ENCODE measurements around the gene FGD2.

The FGD2 gene

GRCh38 chr6:37005061-37005810 lies at the start of gene FGD2:
Gene FGD2, plus strand, starts transcription at chr6:37005655. Its CDS starts 163 bp downstream, at chr6:37005818.
- no peak for DNase-seq

- DNase-seq, result no peak
These were observed 49.6 kb upstream of the FGD2 start for GRCh38 chr6:36955671-36956445.

GRCh38 chr6:36956446-36956820 lies 49.0 kb upstream of the FGD2 start:
- DNase-seq, result no peak

GRCh38 chr6:36957773-36958271 lies 47.6 kb upstream of the FGD2 start:
- no peak for DNase-seq

GRCh38 chr6:36958775-36959554 lies 46.5 kb upstream of the FGD2 start:
- no peak for DNase-seq

GRCh38 chr6:36959555-36960250 lies 45.8 kb upstream of the FGD2 start:
- DNase-seq, result no peak

- no peak for DNase-seq
These were observed 43.7 kb upstream of the FGD2 start for GRCh38 chr6:36961441-36962435.

- DNase-seq, result no peak
These were observed 42.6 kb upstream of the FGD2 start for GRCh38 chr6:36962874-36963273.

GRCh38 chr6:36963451-36964290 lies 41.8 kb upstream of the FGD2 start:
- DNase-seq, result no peak

- no peak for DNase-seq
These were observed 41.1 kb upstream of the FGD2 start for GRCh38 chr6:36964349-36964748.

- no peak for DNase-seq
These were observed 40.5 kb upstream of the FGD2 start for GRCh38 chr6:36964908-36965307.

- no peak for DNase-seq
These were observed 38.2 kb upstream of the FGD2 start for GRCh38 chr6:36967301-36967700.

- no peak for DNase-seq
These were observed 37.7 kb upstream of the FGD2 start for GRCh38 chr6:36967757-36968156.

GRCh38 chr6:36968266-36968977 lies 37.0 kb upstream of the FGD2 start:
- no peak for DNase-seq

GRCh38 chr6:36969240-36969691 lies 36.2 kb upstream of the FGD2 start:
- DNase-seq, result no peak

GRCh38 chr6:36969988-36970891 lies 35.2 kb upstream of the FGD2 start:
- DNase-seq, result no peak

- no peak for DNase-seq
These were observed 34.3 kb upstream of the FGD2 start for GRCh38 chr6:36970892-36971842.
